Astrocyte (in vitro differentiated cells and primary cell): Measurements from ENCODE around the gene NDUFB2. TPM values are rescaled to one million over a fixed set of nuclear protein-coding genes. Genes with fewer than 3 reads are reported as not detected.
A peak's percentile ranks its signal among the peaks of the same experiment; 100 is the strongest.

Experiments used
- DNase-seq: peaks from one replicate; pipeline ENCODE4 v3.0.0-alpha.2; 2010; ENCODE audit warnings: low read depth
- FAIRE-seq: peaks from 2 replicates; lab custom pipeline; 2011; peaks lifted over from hg19 to GRCh38; lab: Jason Lieb, UNC
- H2AFZ ChIP-seq: 2 replicates; pipeline ENCODE4 v1.6.0; 2012; ENCODE audit warnings: low read depth, low read length, inconsistent platforms
- H3K27ac ChIP-seq: 2 replicates; pipeline ENCODE4 v1.5.1; 2011; ENCODE audit warnings: low read depth, low read length, inconsistent platforms
- H3K27me3 ChIP-seq: 2 replicates; pipeline ENCODE4 v1.6.0; 2011; ENCODE audit warnings: low read length, inconsistent platforms; ENCODE audit not compliant: insufficient read depth
- H3K36me3 ChIP-seq: 2 replicates; pipeline ENCODE4 v1.5.1; 2011; ENCODE audit warnings: low read length, inconsistent platforms; ENCODE audit not compliant: insufficient read depth
- H3K4me1 ChIP-seq: 2 replicates; pipeline ENCODE4 v1.5.1; 2011; ENCODE audit warnings: low read length, inconsistent platforms; ENCODE audit not compliant: insufficient read depth
- H3K4me2 ChIP-seq: 2 replicates; pipeline ENCODE4 v1.6.0; 2012; ENCODE audit warnings: low read length, inconsistent platforms
- H3K4me3 ChIP-seq: 2 replicates; pipeline ENCODE4 v1.5.1; 2011; ENCODE audit warnings: low read depth, mild to moderate bottlenecking, low read length, inconsistent platforms; ENCODE audit not compliant: insufficient read depth
- H3K79me2 ChIP-seq: 2 replicates; pipeline ENCODE4 v1.6.0; 2012; ENCODE audit warnings: mild to moderate bottlenecking, low read length, inconsistent platforms; ENCODE audit not compliant: insufficient read depth
- H3K9ac ChIP-seq: 2 replicates; pipeline ENCODE4 v1.6.0; 2012; ENCODE audit warnings: mild to moderate bottlenecking, low read length, inconsistent platforms
- H3K9me3 ChIP-seq: 2 replicates; pipeline ENCODE4 v1.5.1; 2012; ENCODE audit warnings: low read depth, mild to moderate bottlenecking, low read length, inconsistent platforms; ENCODE audit not compliant: insufficient read depth
- H4K20me1 ChIP-seq: 2 replicates; pipeline ENCODE4 v1.6.0; 2012; ENCODE audit warnings: low read length, inconsistent platforms; ENCODE audit not compliant: insufficient read depth
- H3K27ac Mint-ChIP-seq: one replicate; pipeline ENCODE4 v1.8.0; 2021; ENCODE audit warnings: mild to moderate bottlenecking, mixed read lengths; ENCODE audit not compliant: unreplicated experiment
- H3K27me3 Mint-ChIP-seq: one replicate; pipeline ENCODE4 v1.8.0; 2021; ENCODE audit warnings: low read depth, mixed read lengths; ENCODE audit not compliant: unreplicated experiment
- H3K36me3 Mint-ChIP-seq: one replicate; pipeline ENCODE4 v1.8.0; 2021; ENCODE audit warnings: low read depth, mixed read lengths; ENCODE audit not compliant: unreplicated experiment
- H3K4me1 Mint-ChIP-seq: one replicate; pipeline ENCODE4 v1.8.0; 2021; ENCODE audit warnings: low read depth, mixed read lengths; ENCODE audit not compliant: unreplicated experiment
- H3K4me3 Mint-ChIP-seq: one replicate; pipeline ENCODE4 v1.8.0; 2021; ENCODE audit warnings: mild to moderate bottlenecking, moderate library complexity, mixed read lengths; ENCODE audit not compliant: unreplicated experiment
- H3K9me3 Mint-ChIP-seq: one replicate; pipeline ENCODE4 v1.8.0; 2021; ENCODE audit warnings: mild to moderate bottlenecking, mixed read lengths; ENCODE audit not compliant: unreplicated experiment
- EZH2 ChIP-seq: IDR thresholded peaks from 2 replicates; pipeline ENCODE4 v1.6.1; 2012; ENCODE audit warnings: mild to moderate bottlenecking, low read length, inconsistent platforms; ENCODE audit not compliant: insufficient read depth
- total RNA-seq: library from RNA; stranded (reverse); gene quantifications from 2 replicates; pipeline ENCODE4 v1.2.1, GENCODE V29; 2021
- TF ChIP-seq, protein P1 (sequence below): IDR thresholded peaks from 2 replicates; pipeline ENCODE4 v1.5.1; 2011; ENCODE audit warnings: low read depth, mild to moderate bottlenecking, inconsistent platforms, low read length, moderate library complexity; ENCODE audit not compliant: insufficient read depth

The NDUFB2 gene
- total RNA-seq, 1 donor from 2014 or later = 254 TPM

DNA sequence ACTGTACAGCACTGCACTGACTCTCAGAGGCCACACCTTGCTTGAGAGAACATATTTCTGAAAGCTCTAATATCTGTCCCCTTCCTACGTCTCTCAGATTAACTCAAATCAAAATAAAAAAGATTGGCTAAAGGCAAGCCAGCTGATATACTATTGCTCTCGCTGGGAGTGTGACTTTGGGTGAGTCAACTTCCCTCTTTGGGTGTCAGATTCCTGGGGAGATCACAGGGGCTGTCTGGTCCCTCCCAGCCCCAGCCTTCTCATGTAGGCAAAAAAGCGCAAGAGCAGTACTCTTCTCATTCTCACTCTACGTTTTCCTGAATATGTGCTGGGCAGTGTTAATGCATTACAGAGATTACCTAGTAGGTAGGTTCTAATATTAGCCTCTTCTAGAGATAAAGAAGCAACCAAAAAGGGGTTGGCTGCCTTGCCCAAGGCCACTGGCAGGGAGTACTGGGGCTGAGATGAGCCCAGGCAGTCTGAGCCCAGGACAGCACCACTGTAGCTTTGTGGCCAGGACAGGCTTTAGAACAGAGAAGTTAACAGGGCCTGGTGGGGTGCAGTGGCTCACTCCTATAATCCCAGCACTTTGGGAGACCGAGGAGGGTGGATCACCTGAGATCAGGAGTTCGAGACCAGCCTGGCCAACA is 46.8 kb upstream of the NDUFB2 start:
- H3K9ac ChIP-seq = no peak overlapping the region
- no peak overlapping the region for H3K4me3 ChIP-seq
- no peaks in the 10 kb centered on the region for H3K27me3 ChIP-seq
- Mint-ChIP-seq H3K27ac (peak overlapping the region; percentile 59), H3K4me3 (no peak overlapping the region), H3K4me1 (peaks cover 18% of the 10 kb centered on the region), H3K9me3 (peaks cover 2% of the 10 kb centered on the region), H3K27me3 (peaks cover 6% of the 10 kb centered on the region), H3K36me3 (no peaks in the 10 kb centered on the region)
- no peak overlapping the region for H2AFZ ChIP-seq
- no peaks in the 10 kb centered on the region for H3K36me3 ChIP-seq
- H4K20me1 ChIP-seq = no peaks in the 10 kb centered on the region
- TF ChIP-seq EZH2 = no peak
- TF ChIP-seq, protein P1, sequence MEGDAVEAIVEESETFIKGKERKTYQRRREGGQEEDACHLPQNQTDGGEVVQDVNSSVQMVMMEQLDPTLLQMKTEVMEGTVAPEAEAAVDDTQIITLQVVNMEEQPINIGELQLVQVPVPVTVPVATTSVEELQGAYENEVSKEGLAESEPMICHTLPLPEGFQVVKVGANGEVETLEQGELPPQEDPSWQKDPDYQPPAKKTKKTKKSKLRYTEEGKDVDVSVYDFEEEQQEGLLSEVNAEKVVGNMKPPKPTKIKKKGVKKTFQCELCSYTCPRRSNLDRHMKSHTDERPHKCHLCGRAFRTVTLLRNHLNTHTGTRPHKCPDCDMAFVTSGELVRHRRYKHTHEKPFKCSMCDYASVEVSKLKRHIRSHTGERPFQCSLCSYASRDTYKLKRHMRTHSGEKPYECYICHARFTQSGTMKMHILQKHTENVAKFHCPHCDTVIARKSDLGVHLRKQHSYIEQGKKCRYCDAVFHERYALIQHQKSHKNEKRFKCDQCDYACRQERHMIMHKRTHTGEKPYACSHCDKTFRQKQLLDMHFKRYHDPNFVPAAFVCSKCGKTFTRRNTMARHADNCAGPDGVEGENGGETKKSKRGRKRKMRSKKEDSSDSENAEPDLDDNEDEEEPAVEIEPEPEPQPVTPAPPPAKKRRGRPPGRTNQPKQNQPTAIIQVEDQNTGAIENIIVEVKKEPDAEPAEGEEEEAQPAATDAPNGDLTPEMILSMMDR = no peak
- DNase-seq (peak; percentile 34), FAIRE-seq (no peak)
- H3K79me2 ChIP-seq = no peaks in the 10 kb centered on the region
- H3K27ac ChIP-seq = no peak overlapping the region
- H3K9me3 ChIP-seq = no peaks in the 10 kb centered on the region
- H3K4me2 ChIP-seq = peak overlapping the region; percentile 40
- H3K4me1 ChIP-seq = peaks cover 9% of the 10 kb centered on the region

DNA sequence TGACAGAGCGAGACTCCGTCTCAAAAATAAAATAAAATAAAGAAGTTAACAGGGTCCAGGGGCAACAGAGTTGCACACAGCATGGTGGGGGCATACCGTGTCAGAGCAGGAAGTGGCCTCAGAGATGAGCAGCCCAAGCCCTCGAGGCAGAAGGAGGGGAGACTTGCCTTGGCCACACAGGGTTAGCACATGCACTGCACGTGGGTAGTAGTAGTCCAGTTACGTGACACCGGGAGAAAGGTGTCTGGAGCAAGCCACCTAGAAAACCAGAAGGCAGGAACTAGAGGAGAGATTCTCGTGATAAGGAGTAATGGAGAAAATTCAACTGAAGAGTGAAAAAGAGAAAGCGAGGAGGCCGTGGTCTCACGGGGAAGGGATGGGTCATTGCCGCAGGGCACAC is 46.1 kb upstream of the NDUFB2 start:
- peaks cover 2% of the 10 kb centered on the region for H3K9me3 Mint-ChIP-seq
- Histone ChIP-seq H3K4me3 (no peak overlapping the region), H3K4me1 (peaks cover 9% of the 10 kb centered on the region), H3K9ac (no peak overlapping the region), H3K27ac (no peak overlapping the region), H3K27me3 (no peaks in the 10 kb centered on the region), H2AFZ (no peak overlapping the region), H3K4me2 (no peak overlapping the region), H3K36me3 (no peaks in the 10 kb centered on the region), H3K79me2 (no peaks in the 10 kb centered on the region), H3K9me3 (no peaks in the 10 kb centered on the region), H4K20me1 (no peaks in the 10 kb centered on the region)
- H3K27me3 Mint-ChIP-seq = peaks cover 2% of the 10 kb centered on the region
- FAIRE-seq (no peak), DNase-seq (no peak)
- H3K4me1 Mint-ChIP-seq = peaks cover 18% of the 10 kb centered on the region
- no peak overlapping the region for H3K4me3 Mint-ChIP-seq
- H3K27ac Mint-ChIP-seq = no peak overlapping the region
- H3K36me3 Mint-ChIP-seq = no peaks in the 10 kb centered on the region
- TF ChIP-seq EZH2 = no peak
- TF ChIP-seq, protein P1 = no peak
